ENCODE measurements around the gene LRP5. TPM values are rescaled to one million over a fixed set of nuclear protein-coding genes. Genes with fewer than 3 reads are reported as not detected.
A peak's percentile ranks its signal among the peaks of the same experiment; 100 is the strongest.

The LRP5 gene
- total RNA-seq, 1 donor from 2014 or later, result 38.7 TPM

GRCh38 chr11:68311160-68312116 is 953 bp upstream of the LRP5 start:
- Mint-ChIP-seq H3K4me1 (ENCODE audit: low read depth) (peaks cover 30% of the 10 kb centered on the region), H3K9me3 (ENCODE audit: low read depth) (no peaks in the 10 kb centered on the region), H3K27me3 (ENCODE audit: low read depth) (no peaks in the 10 kb centered on the region), H3K36me3 (ENCODE audit: low read depth) (no peaks in the 10 kb centered on the region), H3K27ac (ENCODE audit: unreplicated experiment) (peak overlapping the region; percentile 9), H3K4me3 (ENCODE audit: unreplicated experiment) (peak overlapping the region; percentile 54)
- TF ChIP-seq CTCF (IDR thresholded peaks at IDR 0.05), result no peak
- DNase-seq (ENCODE audit: low spot score), result no peak

GRCh38 chr11:68312780-68313573 is 586 bp downstream of the LRP5 start:
- DNase-seq (ENCODE audit: low spot score), result no peak
- Mint-ChIP-seq H3K9me3 (ENCODE audit: low read depth) (no peaks in the 10 kb centered on the region), H3K27me3 (ENCODE audit: low read depth) (no peaks in the 10 kb centered on the region), H3K4me1 (ENCODE audit: low read depth) (peaks cover 44% of the 10 kb centered on the region), H3K27ac (ENCODE audit: unreplicated experiment) (peak overlapping the region; percentile 89), H3K4me3 (ENCODE audit: unreplicated experiment) (peak overlapping the region; percentile 89), H3K36me3 (ENCODE audit: low read depth) (no peaks in the 10 kb centered on the region)
- peak; percentile 2 for TF ChIP-seq CTCF (IDR thresholded peaks at IDR 0.05)

GRCh38 chr11:68313574-68314202 is 1.3 kb downstream of the LRP5 start:
- Mint-ChIP-seq H3K36me3 (ENCODE audit: low read depth) (no peaks in the 10 kb centered on the region), H3K9me3 (ENCODE audit: low read depth) (no peaks in the 10 kb centered on the region), H3K4me1 (ENCODE audit: low read depth) (peaks cover 44% of the 10 kb centered on the region), H3K27ac (ENCODE audit: unreplicated experiment) (peak overlapping the region; percentile 89), H3K4me3 (ENCODE audit: unreplicated experiment) (peak overlapping the region; percentile 89), H3K27me3 (ENCODE audit: low read depth) (no peaks in the 10 kb centered on the region)
- TF ChIP-seq CTCF (IDR thresholded peaks at IDR 0.05), result peak; percentile 2
- no peak for DNase-seq (ENCODE audit: low spot score)

- Mint-ChIP-seq H3K36me3 (ENCODE audit: low read depth) (no peaks in the 10 kb centered on the region), H3K27me3 (ENCODE audit: low read depth) (no peaks in the 10 kb centered on the region), H3K27ac (ENCODE audit: unreplicated experiment) (peak overlapping the region; percentile 89), H3K4me3 (ENCODE audit: unreplicated experiment) (peak overlapping the region; percentile 89), H3K4me1 (ENCODE audit: low read depth) (peaks cover 44% of the 10 kb centered on the region), H3K9me3 (ENCODE audit: low read depth) (no peaks in the 10 kb centered on the region)
- no peak for DNase-seq (ENCODE audit: low spot score)
- TF ChIP-seq CTCF (IDR thresholded peaks at IDR 0.05), result no peak
Observed at GRCh38 chr11:68314203-68315170, 2.1 kb downstream of the LRP5 start.

Measured in chondrocyte (in vitro differentiated cells).